ENCODE measurements around the gene SLC44A1.
"Not testable (repeated sequence)": the region's sequence is repeated elsewhere in the genome, so short reads cannot be mapped to it uniquely, and the experiment has no call there.

The SLC44A1 gene

GRCh38 chr9:105243015-105243686 is 1.3 kb upstream of the SLC44A1 start:
- DNase-seq, result no peak

- DNase-seq, result no peak
Observed at GRCh38 chr9:105244734-105245028, 230 bp downstream of the SLC44A1 start.

- DNase-seq, result peak; percentile 75
Observed at GRCh38 chr9:105245029-105245890, 809 bp downstream of the SLC44A1 start.

- DNase-seq, result peak; percentile 33
Observed at GRCh38 chr9:105245891-105246161, 1.4 kb downstream of the SLC44A1 start.

GRCh38 chr9:105246656-105247173 is 2.3 kb downstream of the SLC44A1 start:
- DNase-seq, result no peak

- no peak for DNase-seq
Observed at GRCh38 chr9:105248691-105249090, 4.2 kb downstream of the SLC44A1 start.

- DNase-seq, result no peak
Observed at GRCh38 chr9:105251133-105251532, 6.7 kb downstream of the SLC44A1 start.

- no peak for DNase-seq
Observed at GRCh38 chr9:105251733-105252404, 7.4 kb downstream of the SLC44A1 start.

GRCh38 chr9:105252405-105252756 is 7.9 kb downstream of the SLC44A1 start:
- no peak for DNase-seq

- no peak for DNase-seq
Observed at GRCh38 chr9:105254226-105254625, 9.8 kb downstream of the SLC44A1 start.

GRCh38 chr9:105255421-105255820 is 11.0 kb downstream of the SLC44A1 start:
- DNase-seq, result no peak

GRCh38 chr9:105256569-105256968 is 12.1 kb downstream of the SLC44A1 start:
- DNase-seq, result not testable (repeated sequence)

GRCh38 chr9:105257809-105258208 is 13.4 kb downstream of the SLC44A1 start:
- no peak for DNase-seq

- DNase-seq, result no peak
Observed at GRCh38 chr9:105258225-105258737, 13.8 kb downstream of the SLC44A1 start.

GRCh38 chr9:105259274-105259673 is 14.8 kb downstream of the SLC44A1 start:
- DNase-seq, result no peak

GRCh38 chr9:105259731-105260612 is 15.5 kb downstream of the SLC44A1 start:
- no peak for DNase-seq

GRCh38 chr9:105262497-105262896 is 18.0 kb downstream of the SLC44A1 start:
- DNase-seq, result no peak

- no peak for DNase-seq
Observed at GRCh38 chr9:105264380-105264779, 19.9 kb downstream of the SLC44A1 start.

- DNase-seq, result not testable (repeated sequence)
Observed at GRCh38 chr9:105268254-105268653, 23.8 kb downstream of the SLC44A1 start.

- DNase-seq, result no peak
Observed at GRCh38 chr9:105269593-105269992, 25.1 kb downstream of the SLC44A1 start.

GRCh38 chr9:105270711-105271110 is 26.3 kb downstream of the SLC44A1 start:
- no peak for DNase-seq

- no peak for DNase-seq
Observed at GRCh38 chr9:105273731-105274130, 29.3 kb downstream of the SLC44A1 start.

GRCh38 chr9:105275111-105275510 is 30.7 kb downstream of the SLC44A1 start:
- DNase-seq, result no peak

All from eye (tissue), 1 donor.